K562 (cell line): ENCODE results near the gene SPTBN4. TPM values are rescaled to one million over a fixed set of nuclear protein-coding genes. Genes with fewer than 3 reads are reported as not detected.

Experiments used
- BHLHE40 ChIP-seq: IDR thresholded peaks from 2 replicates; pipeline ENCODE4 v1.6.1; 2011; ENCODE audit warnings: low read length, improper control_type of control experiment
- CBX3 ChIP-seq, 2 experiments: IDR thresholded peaks; 1 replicate in 1 of 2; 2 replicates in 1 of 2; pipeline ENCODE4 v1.6.1; 2012; ENCODE audit warnings: inconsistent platforms in 2 of 2, low read length in 2 of 2, borderline replicate concordance in 1 of 2, control low read depth in 1 of 2
- CBX8 ChIP-seq: fragments of 200-600 bp; sonication (generic); IDR thresholded peaks from 2 replicates; pipeline ENCODE4 v1.6.1; 2012; ENCODE audit warnings: borderline replicate concordance, mixed run types, low read depth, mild to moderate bottlenecking, moderate library complexity, mixed read lengths, low read length, control low read depth, inconsistent platforms; ENCODE audit not compliant: poor library complexity, severe bottlenecking; ENCODE audit errors: extremely low read depth
- CSDE1 ChIP-seq, 2 experiments: fragments of 450-650 bp; IDR thresholded peaks; 2 replicates each; pipeline ENCODE4 v1.6.1; 2016; ENCODE audit warnings: mild to moderate bottlenecking in 1 of 2
- DMBX1 ChIP-seq: fragments of 250-450 bp; sonication (Bioruptor Pico); IDR thresholded peaks from 2 replicates; pipeline ENCODE4 v1.8.0; 2022; ENCODE audit warnings: inconsistent platforms, mild to moderate bottlenecking, moderate library complexity, borderline replicate concordance
- GABPA ChIP-seq: fragments of 200-800 bp; sonication (Bioruptor generic); conservative IDR thresholded peaks from 2 replicates; pipeline ENCODE4 v1.6.1; 2016; ENCODE audit warnings: low read depth, missing genetic modification characterization, missing compliant biosample characterization
- HDAC2 ChIP-seq: fragments of 450-650 bp; IDR thresholded peaks from 2 replicates; pipeline ENCODE4 v1.6.1; 2016; ENCODE audit warnings: mild to moderate bottlenecking
- HNRNPLL ChIP-seq: fragments of 200-400 bp; formaldehyde crosslinking; IDR thresholded peaks from 2 replicates; pipeline ENCODE4 v1.6.1; 2017; ENCODE audit warnings: low read length, low read depth, mild to moderate bottlenecking; ENCODE audit not compliant: poor library complexity, severe bottlenecking
- MCM7 ChIP-seq, 2 experiments: fragments of 450-650 bp; IDR thresholded peaks; 2 replicates each; pipeline ENCODE4 v1.6.1; 2016 to 2018
- MECOM ChIP-seq: fragments of 250-450 bp; sonication (Bioruptor Pico); IDR thresholded peaks from 2 replicates; pipeline ENCODE4 v1.8.0; 2022; ENCODE audit warnings: inconsistent platforms
- NCOA2 ChIP-seq, 2 experiments: fragments of 450-650 bp; IDR thresholded peaks; 2 replicates each; pipeline ENCODE4 v1.6.1; 2018; ENCODE audit warnings: mild to moderate bottlenecking in 2 of 2, moderate library complexity in 1 of 2; ENCODE audit not compliant: partially characterized antibody in 2 of 2
- PHF20 ChIP-seq: fragments of 450-650 bp; IDR thresholded peaks from 2 replicates; pipeline ENCODE4 v1.6.1; 2018; ENCODE audit not compliant: partially characterized antibody
- SFPQ ChIP-seq: fragments of 200-400 bp; formaldehyde crosslinking; IDR thresholded peaks from 2 replicates; pipeline ENCODE4 v1.6.1; 2017; ENCODE audit warnings: mild to moderate bottlenecking, low read depth, low read length, moderate library complexity
- TFE3 ChIP-seq: fragments of 450-650 bp; formaldehyde crosslinking; IDR thresholded peaks from 2 replicates; pipeline ENCODE4 v1.4.0; 2020; ENCODE audit warnings: mild to moderate bottlenecking, mixed read lengths
- ZBTB43 ChIP-seq: sonication (generic); formaldehyde crosslinking; IDR thresholded peaks from 2 replicates; pipeline ENCODE4 v1.8.0; 2023; ENCODE audit warnings: mild to moderate bottlenecking, missing genetic modification reagents
- polyA plus RNA-seq, 8 experiments: library from polyadenylated mRNA; depleted of rRNA in 4 of 8; stranded (reverse) in 5 of 8; unstranded in 3 of 8; fragments of >200 nt; fragmentation: Nextera tagmentation in 2 of 8; fragmentation: Illumina TruSeq in 1 of 8; extraction: Ambion mirVana in 2 of 8; extraction: Trizol in 1 of 8; gene quantifications; 2 replicates each; pipeline versions ENCODE4 v1.2.1 to v1.2.3, GENCODE V29; 2011 to 2014; ENCODE audit warnings: inconsistent platforms in 1 of 8, missing spikeins in 1 of 8
- total RNA-seq, 7 experiments: library from RNA; depleted of rRNA in 6 of 7; stranded (reverse); fragments of >200 nt in 6 of 7; fragmentation: Illumina TruSeq in 2 of 7; extraction: Trizol in 2 of 7; gene quantifications; 2 replicates each; pipeline versions ENCODE4 v1.2.1 to v1.2.3, GENCODE V29; 2011 to 2021; ENCODE audit warnings: low replicate concordance in 1 of 7

SPTBN4 gene
- total and polyA plus RNA-seq, 9 of the 15 experiments (the other 6 are each of a cell fraction or from before 2014, with no cell fraction given), result 0.01 to 1.5 (median 0.86) TPM

- TF ChIP-seq ZBTB43 (CRISPR knock-in tag) (no peak), HNRNPLL (no peak), GABPA (tag) (peak; percentile 30; the same call in 1 of the 2 replicates), CBX3 (IDR thresholded peaks at IDR 0.05; ENCODE audit: borderline replicate concordance in 1 of 2, low read length in 2 of 2) (no peak), CBX8 (no peak), MECOM (no peak), SFPQ (no peak), HDAC2 (0 out of 2 replicates have a peak, but pooled peaks have one; percentile 19), MCM7 (IDR thresholded peaks at IDR 0.05) (no peak), BHLHE40 (no peak), DMBX1 (CRISPR knock-in tag) (no peak), NCOA2 (IDR thresholded peaks at IDR 0.05; ENCODE audit: partially characterized antibody in 2 of 2) (no peak), PHF20 (no peak), CSDE1 (IDR thresholded peaks at IDR 0.05) (peak in 1 of 2 experiments; percentile 56; a peak in 1 of 4 replicates), TFE3 (CRISPR knock-in tag) (no peak)
Observed at GRCh38 chr19:40594255-40594654, 127.5 kb downstream of the SPTBN4 start (continued).
